ENCODE measurements around the gene FAM237A.

Gene FAM237A

GRCh38 chr2:206642075-206643025 lies at the start of gene FAM237A:
Gene FAM237A (plus strand): TSS chr2:206642487. CDS start chr2:206644237, 1,750 bp downstream.
- peak; percentile 5 for DNase-seq

GRCh38 chr2:206597717-206598218 lies 44.5 kb upstream of the FAM237A start:
- no peak for DNase-seq

GRCh38 chr2:206603243-206603642 lies 39.0 kb upstream of the FAM237A start:
- no peak for DNase-seq

- no peak for DNase-seq
Measured at GRCh38 chr2:206610451-206610850, 31.8 kb upstream of the FAM237A start.

GRCh38 chr2:206611191-206611590 lies 31.1 kb upstream of the FAM237A start:
- no peak for DNase-seq

- DNase-seq: no peak
Measured at GRCh38 chr2:206611736-206612135, 30.6 kb upstream of the FAM237A start.

GRCh38 chr2:206614811-206615210 lies 27.5 kb upstream of the FAM237A start:
- no peak for DNase-seq

- DNase-seq: no peak
Measured at GRCh38 chr2:206615417-206616089, 26.7 kb upstream of the FAM237A start.

GRCh38 chr2:206616151-206616550 lies 26.1 kb upstream of the FAM237A start:
- no peak for DNase-seq

- DNase-seq: no peak
Measured at GRCh38 chr2:206619011-206619410, 23.3 kb upstream of the FAM237A start.

GRCh38 chr2:206626108-206626507 lies 16.2 kb upstream of the FAM237A start:
- DNase-seq: no peak

- DNase-seq: no peak
Measured at GRCh38 chr2:206627632-206628031, 14.7 kb upstream of the FAM237A start.

- DNase-seq: no peak
Measured at GRCh38 chr2:206631340-206631739, 10.9 kb upstream of the FAM237A start.

- no peak for DNase-seq
Measured at GRCh38 chr2:206635015-206635414, 7.3 kb upstream of the FAM237A start.

- DNase-seq: no peak
Measured at GRCh38 chr2:206639636-206640035, 2.7 kb upstream of the FAM237A start.

- DNase-seq: no peak
Measured at GRCh38 chr2:206641226-206641625, 1.1 kb upstream of the FAM237A start.

GRCh38 chr2:206647985-206648384 lies 5.7 kb downstream of the FAM237A start:
- no peak for DNase-seq

- DNase-seq: no peak
Measured at GRCh38 chr2:206657087-206657486, 14.8 kb downstream of the FAM237A start.

GRCh38 chr2:206665251-206665650 lies 23.0 kb downstream of the FAM237A start:
- no peak for DNase-seq

GRCh38 chr2:206670531-206671319 lies 28.4 kb downstream of the FAM237A start:
- no peak for DNase-seq

GRCh38 chr2:206683546-206683945 lies 41.3 kb downstream of the FAM237A start:
- no peak for DNase-seq

- no peak for DNase-seq
Measured at GRCh38 chr2:206688453-206688852, 46.2 kb downstream of the FAM237A start.

- DNase-seq: no peak
Measured at GRCh38 chr2:206688990-206689389, 46.7 kb downstream of the FAM237A start.
